Measurements from ENCODE around the gene SWI5. TPM values are rescaled to one million over a fixed set of nuclear protein-coding genes. Genes with fewer than 3 reads are reported as not detected.

Gene SWI5
- total RNA-seq, 2 experiments from 2014 or later, result 16.8 to 22.7 TPM

DNA sequence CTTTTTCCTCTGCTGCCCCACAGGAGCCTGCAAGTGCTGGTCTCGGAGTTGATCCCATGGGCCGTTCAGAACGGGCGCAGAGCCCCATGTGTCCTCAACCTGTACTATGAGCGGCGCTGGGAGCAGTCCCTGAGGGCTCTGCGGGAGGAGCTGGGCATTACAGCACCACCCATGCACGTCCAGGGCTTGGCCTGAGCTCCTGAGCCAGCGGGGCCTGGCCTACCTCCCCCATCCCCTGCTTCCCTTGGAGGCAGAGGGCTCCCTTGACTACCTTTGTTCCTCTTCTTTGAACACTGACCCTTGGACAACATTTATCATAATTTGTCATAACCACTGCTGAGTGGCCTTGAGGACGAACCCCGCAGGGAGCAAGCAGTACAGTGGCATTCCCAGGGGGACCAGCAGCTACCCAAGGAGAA lies 57.4 kb downstream of the SWI5 start:
- intact Hi-C loops (cut with micrococcal nuclease; ENCODE audit: unreplicated experiment), result no loop called here
- Histone ChIP-seq H3K9me3 (ENCODE audit: low read length) (no peaks in the 10 kb centered on the region), H4K20me1 (ENCODE audit: insufficient read depth, low read length) (no peaks in the 10 kb centered on the region), H3K4me3 (ENCODE audit: low read depth, low read length, poor library complexity, severe bottlenecking) (no peak overlapping the region), H3K4me2 (ENCODE audit: low read length) (no peak overlapping the region), H3K79me2 (ENCODE audit: insufficient read depth, low read depth, low read length) (no peaks in the 10 kb centered on the region), H2AFZ (ENCODE audit: low read length) (no peak overlapping the region), H3K36me3 (ENCODE audit: insufficient read depth, low read length) (peaks cover 14% of the 10 kb centered on the region), H3K9me2 (ENCODE audit: insufficient read depth, low read length) (no peaks in the 10 kb centered on the region), H3K27ac (ENCODE audit: low read depth, low read length, poor library complexity, severe bottlenecking) (no peak overlapping the region), H3K4me1 (ENCODE audit: insufficient read depth, low read length, poor library complexity, severe bottlenecking) (no peaks in the 10 kb centered on the region)
- DNase-seq (ENCODE audit: low spot score), result no peak
- ChIA-PET POLR2A (no interaction called here), CTCF (ENCODE audit: unreplicated experiment) (no interaction called here)
- TF ChIP-seq, protein P1, sequence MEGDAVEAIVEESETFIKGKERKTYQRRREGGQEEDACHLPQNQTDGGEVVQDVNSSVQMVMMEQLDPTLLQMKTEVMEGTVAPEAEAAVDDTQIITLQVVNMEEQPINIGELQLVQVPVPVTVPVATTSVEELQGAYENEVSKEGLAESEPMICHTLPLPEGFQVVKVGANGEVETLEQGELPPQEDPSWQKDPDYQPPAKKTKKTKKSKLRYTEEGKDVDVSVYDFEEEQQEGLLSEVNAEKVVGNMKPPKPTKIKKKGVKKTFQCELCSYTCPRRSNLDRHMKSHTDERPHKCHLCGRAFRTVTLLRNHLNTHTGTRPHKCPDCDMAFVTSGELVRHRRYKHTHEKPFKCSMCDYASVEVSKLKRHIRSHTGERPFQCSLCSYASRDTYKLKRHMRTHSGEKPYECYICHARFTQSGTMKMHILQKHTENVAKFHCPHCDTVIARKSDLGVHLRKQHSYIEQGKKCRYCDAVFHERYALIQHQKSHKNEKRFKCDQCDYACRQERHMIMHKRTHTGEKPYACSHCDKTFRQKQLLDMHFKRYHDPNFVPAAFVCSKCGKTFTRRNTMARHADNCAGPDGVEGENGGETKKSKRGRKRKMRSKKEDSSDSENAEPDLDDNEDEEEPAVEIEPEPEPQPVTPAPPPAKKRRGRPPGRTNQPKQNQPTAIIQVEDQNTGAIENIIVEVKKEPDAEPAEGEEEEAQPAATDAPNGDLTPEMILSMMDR (conservative IDR thresholded peaks at IDR 0.05; ENCODE audit: low read length), result no peak
- no peak for TF ChIP-seq EZH2phosphoT487 (IDR thresholded peaks at IDR 0.05; ENCODE audit: borderline replicate concordance, low read depth, low read length)
- no TSS peak for BruUV-seq (replicated peaks)

DNA sequence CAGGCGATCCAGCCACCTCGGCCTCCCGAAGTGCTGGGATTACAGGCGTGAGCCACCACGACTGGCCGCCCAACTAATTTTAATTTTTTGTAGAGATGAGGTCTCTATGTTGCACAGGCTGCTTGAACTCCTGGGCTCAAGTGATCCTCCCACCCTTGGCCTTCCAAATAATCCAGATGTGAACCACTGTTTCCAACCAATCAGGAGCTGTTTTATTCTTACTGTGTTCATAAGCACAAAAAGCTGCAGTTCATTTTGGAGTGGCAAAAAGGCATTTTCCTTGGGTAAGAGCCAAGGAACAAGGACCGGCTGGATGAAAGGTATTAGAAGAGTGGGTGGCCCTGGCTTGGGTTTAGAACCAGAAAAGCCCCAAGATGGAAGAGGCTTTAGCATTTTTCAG lies 59.1 kb downstream of the SWI5 start:
- Histone ChIP-seq H3K27ac (ENCODE audit: low read depth, low read length, poor library complexity, severe bottlenecking) (no peak overlapping the region), H3K9me2 (ENCODE audit: insufficient read depth, low read length) (no peaks in the 10 kb centered on the region), H3K79me2 (ENCODE audit: insufficient read depth, low read depth, low read length) (no peaks in the 10 kb centered on the region), H3K4me2 (ENCODE audit: low read length) (no peak overlapping the region), H3K4me3 (ENCODE audit: low read depth, low read length, poor library complexity, severe bottlenecking) (no peak overlapping the region), H3K9me3 (ENCODE audit: low read length) (no peaks in the 10 kb centered on the region), H3K36me3 (ENCODE audit: insufficient read depth, low read length) (peaks cover 11% of the 10 kb centered on the region), H3K4me1 (ENCODE audit: insufficient read depth, low read length, poor library complexity, severe bottlenecking) (peaks cover 5% of the 10 kb centered on the region), H2AFZ (ENCODE audit: low read length) (no peak overlapping the region), H4K20me1 (ENCODE audit: insufficient read depth, low read length) (no peaks in the 10 kb centered on the region)
- no peak for DNase-seq (ENCODE audit: low spot score)
- POLR2A ChIA-PET, result interaction anchor here (0.5 to 0.7 kb wide), 2 partner anchors 12 to 350 kb away, joined by 3 read pairs; no protein-coding TSS in a partner anchor
- TF ChIP-seq, protein P1 (conservative IDR thresholded peaks at IDR 0.05; ENCODE audit: low read length), result no peak
- no peak for TF ChIP-seq EZH2phosphoT487 (IDR thresholded peaks at IDR 0.05; ENCODE audit: borderline replicate concordance, low read depth, low read length)
- intact Hi-C loops (cut with micrococcal nuclease; ENCODE audit: unreplicated experiment), result no loop called here
- no TSS peak for BruUV-seq (replicated peaks)
- CTCF ChIA-PET (ENCODE audit: unreplicated experiment), result interaction anchor here (1.0 kb wide), 1 partner anchor 85 kb away, joined by 3 read pairs; the partner anchor contains the start of gene CERCAM

DNA sequence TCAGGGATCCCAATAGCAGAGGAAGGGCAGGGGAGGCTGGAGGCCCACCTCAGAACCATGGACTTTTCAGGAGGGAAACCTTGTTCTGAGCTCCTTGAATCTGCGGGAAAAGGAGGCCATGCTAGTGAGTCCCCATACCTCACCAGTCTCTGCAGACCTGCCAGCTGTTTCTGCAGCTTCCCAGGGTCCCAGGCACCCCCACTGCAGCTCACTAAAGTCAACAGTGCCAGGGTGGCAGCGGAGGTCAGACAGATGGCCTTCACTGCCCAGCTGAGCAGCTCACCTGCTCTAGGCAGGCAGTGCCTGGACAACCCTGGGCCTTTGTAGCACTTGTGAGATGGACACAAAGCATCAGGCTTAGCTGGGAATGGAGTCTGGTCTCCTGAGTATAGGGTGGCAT lies 59.8 kb downstream of the SWI5 start:
- DNase-seq (ENCODE audit: low spot score), result no peak
- H3K4me3 ChIP-seq (ENCODE audit: low read depth, low read length, poor library complexity, severe bottlenecking), result no peak overlapping the region
- ChIA-PET CTCF (ENCODE audit: unreplicated experiment) (interaction anchor here (1.0 kb wide), 1 partner anchor 85 kb away, joined by 3 read pairs; the partner anchor contains the start of gene CERCAM), POLR2A (interaction anchor here (0.5 to 2.1 kb wide), 2 partner anchors 11 to 13 kb away, joined by 3 to 8 read pairs; no protein-coding TSS in a partner anchor)
- no peaks in the 10 kb centered on the region for H4K20me1 ChIP-seq (ENCODE audit: insufficient read depth, low read length)
- no peak overlapping the region for H3K27ac ChIP-seq (ENCODE audit: low read depth, low read length, poor library complexity, severe bottlenecking)
- no peaks in the 10 kb centered on the region for H3K9me2 ChIP-seq (ENCODE audit: insufficient read depth, low read length)
- no peaks in the 10 kb centered on the region for H3K79me2 ChIP-seq (ENCODE audit: insufficient read depth, low read depth, low read length)
- H3K36me3 ChIP-seq (ENCODE audit: insufficient read depth, low read length), result peaks cover 11% of the 10 kb centered on the region
- intact Hi-C loops (cut with micrococcal nuclease; ENCODE audit: unreplicated experiment), result no loop called here
- BruUV-seq (replicated peaks), result no TSS peak
- no peak for TF ChIP-seq EZH2phosphoT487 (IDR thresholded peaks at IDR 0.05; ENCODE audit: borderline replicate concordance, low read depth, low read length)
- TF ChIP-seq, protein P1 (conservative IDR thresholded peaks at IDR 0.05; ENCODE audit: low read length), result no peak
- peaks cover 5% of the 10 kb centered on the region for H3K4me1 ChIP-seq (ENCODE audit: insufficient read depth, low read length, poor library complexity, severe bottlenecking)
- H2AFZ ChIP-seq (ENCODE audit: low read length), result no peak overlapping the region
- H3K4me2 ChIP-seq (ENCODE audit: low read length), result no peak overlapping the region
- no peaks in the 10 kb centered on the region for H3K9me3 ChIP-seq (ENCODE audit: low read length)
